GM18519 (cell line): Measurements from ENCODE around the gene GPR139.

Experiments used
- ATAC-seq: cut with Tn5 transposase; IDR thresholded peaks from one replicate; pipeline ENCODE4 v1.9.1; 2021; ENCODE audit warnings: mild to moderate bottlenecking, moderate library complexity; ENCODE audit not compliant: unreplicated experiment, low FRiP score

The GPR139 gene

GRCh38 chr16:20061132-20061531 is 12.6 kb downstream of the GPR139 start:
- ATAC-seq: no peak

- ATAC-seq: no peak
Measured at GRCh38 chr16:20056436-20056835, 17.3 kb downstream of the GPR139 start.

- no peak for ATAC-seq
Measured at GRCh38 chr16:20053336-20053735, 20.4 kb downstream of the GPR139 start.

DNA sequence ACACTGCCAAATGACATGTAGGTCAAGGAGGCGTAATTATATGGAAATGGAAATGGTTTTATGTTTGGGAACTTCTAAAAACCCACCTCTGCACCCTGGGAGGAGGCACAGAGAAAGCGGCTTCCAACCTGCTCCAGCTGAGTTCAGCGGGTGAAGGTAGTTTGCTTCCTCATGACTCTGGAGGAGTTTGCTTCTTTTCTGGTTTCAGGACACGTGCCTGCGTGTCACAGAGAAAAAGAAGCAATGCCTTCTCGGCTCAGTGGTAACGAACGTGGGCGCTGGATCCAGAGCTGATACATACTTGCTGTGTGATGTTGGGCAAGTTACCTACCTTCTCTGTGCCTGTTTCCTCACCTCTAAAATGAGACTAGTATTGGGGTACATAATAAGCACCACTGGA is 22.1 kb downstream of the GPR139 start:
- ATAC-seq: no peak

GRCh38 chr16:20051147-20051546 is 22.5 kb downstream of the GPR139 start:
- ATAC-seq: no peak

GRCh38 chr16:20049831-20050230 is 23.9 kb downstream of the GPR139 start:
- no peak for ATAC-seq

DNA sequence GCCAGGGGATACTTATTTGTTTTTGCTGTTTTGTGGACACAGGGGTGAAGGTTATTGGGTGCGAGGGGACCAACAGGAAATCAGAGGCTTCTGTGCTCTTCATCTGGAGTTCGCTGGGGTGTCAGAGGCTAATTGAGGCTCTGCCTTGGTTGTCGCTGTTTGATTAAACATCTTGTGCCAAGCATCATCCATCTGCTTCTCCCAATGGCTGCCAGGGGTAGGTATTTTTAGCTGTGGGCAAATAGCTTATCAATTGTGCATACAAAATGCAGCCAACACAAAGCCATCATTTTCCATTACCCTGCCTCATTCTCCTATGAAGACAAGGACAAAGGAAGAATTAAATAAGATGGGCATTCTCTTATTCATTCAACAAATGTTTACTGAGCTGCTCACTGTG is 27.8 kb downstream of the GPR139 start:
- ATAC-seq: no peak

DNA sequence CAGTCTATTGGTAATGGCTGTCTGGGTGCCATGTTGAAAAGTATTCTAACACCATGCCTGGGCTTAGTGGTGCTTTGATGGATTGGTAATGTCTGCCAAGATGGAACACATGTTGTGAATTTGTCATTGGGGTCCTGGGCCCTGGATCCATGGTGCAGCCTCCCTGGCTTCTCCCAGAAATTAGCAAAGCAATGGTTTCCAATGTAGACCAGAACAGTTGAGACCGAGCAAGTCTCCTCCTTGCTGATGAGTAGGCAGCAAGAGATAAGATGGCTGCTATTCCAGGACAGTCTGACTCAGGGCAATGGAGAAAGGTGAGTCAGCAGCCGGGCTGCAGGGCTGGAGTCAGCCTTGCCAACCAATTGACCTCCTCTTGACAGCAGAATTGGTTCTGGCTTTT is 30.8 kb downstream of the GPR139 start:
- no peak for ATAC-seq

DNA sequence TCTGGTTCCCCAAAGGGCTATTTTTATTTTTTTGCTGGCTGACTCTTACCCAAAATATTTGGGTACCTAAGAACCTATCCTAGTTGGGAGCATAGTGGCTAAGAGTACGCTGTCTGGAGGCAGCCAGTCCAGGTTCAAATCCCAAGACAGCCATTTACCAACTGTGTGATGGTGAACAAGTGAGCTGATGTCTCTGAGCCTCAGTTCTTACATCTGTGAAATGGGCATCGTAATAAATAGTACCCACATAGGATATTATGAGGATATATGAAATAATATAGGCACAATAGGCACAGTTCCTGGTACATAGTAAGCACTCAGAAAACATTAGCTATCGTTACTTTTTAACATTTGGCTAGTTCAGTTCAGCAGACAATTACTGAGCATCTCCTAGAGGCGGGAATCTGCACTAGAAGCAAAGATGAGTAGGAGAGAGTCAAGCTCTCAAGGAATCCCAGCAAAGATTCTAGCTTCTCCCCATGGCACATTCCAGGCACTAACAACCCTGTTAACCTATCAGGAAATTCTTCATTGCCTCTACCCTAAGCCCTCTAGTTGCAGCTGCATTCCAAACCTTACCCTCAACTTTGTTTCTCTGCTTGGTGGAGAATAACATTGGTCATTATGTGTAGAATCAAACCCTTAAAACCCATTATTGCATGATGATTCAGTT is 31.6 kb downstream of the GPR139 start:
- ATAC-seq: no peak

- ATAC-seq: no peak
Measured at GRCh38 chr16:20040011-20040410, 33.7 kb downstream of the GPR139 start.

- ATAC-seq: no peak
Measured at GRCh38 chr16:20029611-20030010, 44.1 kb downstream of the GPR139 start.

DNA sequence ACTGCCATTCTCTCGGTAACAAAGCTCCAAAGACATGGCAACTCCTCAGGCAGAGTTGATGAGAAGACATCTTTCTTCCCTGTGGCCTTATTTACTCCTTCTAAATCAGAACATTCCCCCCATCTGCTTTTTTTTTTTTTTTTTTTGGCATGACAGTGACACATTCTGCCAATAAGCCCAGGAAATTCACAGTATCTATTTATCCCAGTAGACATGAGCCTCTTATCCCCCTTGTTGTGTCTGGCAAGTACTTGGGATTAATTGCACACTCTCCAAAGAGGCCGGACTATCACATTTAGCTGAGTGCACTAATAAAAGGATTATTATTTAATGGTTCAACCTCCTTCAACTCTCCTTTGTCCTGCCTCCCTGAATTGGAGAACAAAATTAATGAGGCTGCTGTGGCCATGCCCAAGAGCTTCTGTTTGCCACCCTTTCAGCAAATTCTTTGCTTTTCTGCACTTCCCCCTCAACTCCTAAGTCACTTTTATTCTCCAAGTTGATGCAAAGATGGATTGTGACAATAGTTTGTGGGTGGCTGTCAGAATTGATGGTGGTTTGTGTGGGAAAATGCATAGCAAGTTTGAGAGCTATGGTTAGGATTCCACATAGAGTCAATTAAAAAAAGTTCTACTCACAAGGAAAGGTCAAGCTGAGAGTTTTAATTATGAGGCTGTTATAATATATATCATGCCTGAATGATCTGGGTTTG is 47.2 kb downstream of the GPR139 start:
- ATAC-seq: no peak

GRCh38 chr16:20023190-20023589 is 50.5 kb downstream of the GPR139 start:
- no peak for ATAC-seq

GRCh38 chr16:20020976-20021375 is 52.7 kb downstream of the GPR139 start:
- no peak for ATAC-seq

DNA sequence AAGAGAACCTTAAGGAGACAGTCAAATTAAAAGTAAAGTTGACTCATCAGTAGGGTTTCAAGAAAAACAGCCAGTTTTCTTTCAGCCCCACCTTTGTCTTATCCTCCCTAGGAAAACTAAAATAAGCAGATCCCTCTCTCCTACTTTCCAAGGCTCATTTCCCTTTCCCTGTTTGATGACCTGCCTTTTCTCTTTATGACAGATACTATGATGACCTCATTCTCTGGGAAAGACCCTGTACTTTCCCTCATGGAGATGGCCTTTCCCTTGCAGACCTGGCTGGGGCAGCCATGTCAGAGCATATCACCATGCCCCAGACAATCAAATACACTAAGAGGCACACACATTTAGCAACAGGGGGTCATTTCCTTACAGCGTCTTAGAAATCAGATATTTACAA is 53.6 kb downstream of the GPR139 start:
- no peak for ATAC-seq

GRCh38 chr16:20016234-20016633 is 57.5 kb downstream of the GPR139 start:
- no peak for ATAC-seq

- no peak for ATAC-seq
Measured at GRCh38 chr16:20004931-20005330, 68.8 kb downstream of the GPR139 start.

DNA sequence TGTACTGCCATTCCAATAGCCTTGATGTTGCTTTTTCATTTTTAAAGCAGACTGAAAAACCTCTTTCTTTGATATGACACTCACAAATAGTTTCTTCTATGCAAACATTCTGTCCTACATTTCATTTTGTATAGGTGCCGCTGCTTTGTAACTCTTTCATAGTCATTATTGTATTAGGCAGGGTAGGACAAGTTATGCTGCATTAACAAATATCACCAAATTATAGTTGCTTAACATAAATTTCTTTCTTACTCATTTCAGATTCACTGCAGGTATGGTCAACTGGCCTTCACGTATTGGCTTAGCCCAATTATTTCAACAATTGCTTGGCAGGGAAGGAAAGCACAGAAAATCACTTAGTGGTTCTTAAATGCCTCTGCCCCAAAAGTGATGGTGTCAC is 70.8 kb downstream of the GPR139 start:
- ATAC-seq: no peak

GRCh38 chr16:20001856-20002707 is 71.6 kb downstream of the GPR139 start:
- ATAC-seq: no peak

GRCh38 chr16:19997734-19998133 is 76.0 kb downstream of the GPR139 start:
- no peak for ATAC-seq

DNA sequence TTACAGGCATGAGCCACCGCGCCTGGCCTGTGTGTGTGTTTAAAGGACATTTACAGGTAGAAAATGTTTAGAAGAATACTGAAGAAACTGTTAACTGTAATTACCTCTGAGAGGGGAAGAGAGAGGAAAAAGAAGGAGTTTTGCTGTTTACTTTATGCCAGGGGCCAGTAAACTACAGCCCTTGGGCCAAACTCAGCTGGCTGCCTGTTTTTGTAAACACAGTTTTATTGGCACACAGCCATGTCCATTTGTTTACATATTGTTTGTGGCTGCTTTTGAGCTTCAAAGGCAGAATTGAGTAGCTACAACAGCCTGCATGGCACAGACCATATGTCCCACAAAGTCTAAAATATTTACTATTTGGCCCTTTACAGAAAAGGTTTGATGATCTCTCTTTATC is 76.4 kb downstream of the GPR139 start:
- ATAC-seq: no peak
